HCT116 (cell line): ENCODE results near the gene PPFIA2. TPM values are rescaled to one million over a fixed set of nuclear protein-coding genes. Genes with fewer than 3 reads are reported as not detected.

ENCODE experiments used
- ATAC-seq: fragments of 200-7000 bp; cut with Tn5 transposase; 2 replicates; pipeline ENCODE4 v1.9.1; 2020; ENCODE audit warnings: mild to moderate bottlenecking, moderate library complexity
- BruUV-seq: library from RNA; stranded (reverse); fragments of 400-500 nt; replicated peaks from 2 replicates; lab custom pipeline; 2021; lab: Mats Ljungman, UMichigan
- CTCF ChIA-PET: fragments of 300-600 bp; sonication (Branson Sonifier 250); formaldehyde crosslinking; loops from one replicate; lab custom pipeline; 2021; ENCODE audit warnings: antibody characterized with exemption; lab: Charles Lee
- POLR2A ChIA-PET: fragments of 300-600, 350-600 bp; sonication (Branson Sonifier 250); formaldehyde crosslinking; loops from one replicate; lab custom pipeline; 2021; ENCODE audit warnings: antibody characterized with exemption; lab: Charles Lee
- RAD21 ChIA-PET, 2 experiments: fragments of 300-600 bp; sonication (Branson Sonifier 250); formaldehyde crosslinking; loops; one replicate each; lab custom pipeline; 2023; ENCODE audit warnings: low total read pairs in 2 of 2; ENCODE audit not compliant: uncharacterized antibody in 2 of 2, unreplicated experiment in 2 of 2, low non-redundant PET in 1 of 2; lab: Charles Lee
- DNase-seq: peaks from one replicate; pipeline ENCODE4 v3.0.0-alpha.2; 2010; ENCODE audit warnings: low read depth, low spot score
- H2AFZ ChIP-seq: fragments of 200-600 bp; shearing (Covaris generic), sonication (generic); 2 replicates; pipeline ENCODE4 v1.6.1; 2017; ENCODE audit warnings: low read depth, mixed run types, mixed read lengths, antibody characterized with exemption, low read length; ENCODE audit not compliant: poor library complexity, severe bottlenecking
- H3K27ac ChIP-seq: 2 replicates; pipeline ENCODE4 v1.5.1; 2012; ENCODE audit warnings: low read depth, low read length
- H3K27me3 ChIP-seq: fragments of 200-600 bp; sonication (generic); 2 replicates; pipeline ENCODE4 v1.6.1; 2016; ENCODE audit warnings: mixed run types, low read length, mixed read lengths; ENCODE audit not compliant: insufficient read depth
- H3K36me3 ChIP-seq, 2 experiments: fragments of 200-500 bp in 1 of 2; fragments of 200-600 bp in 1 of 2; sonication (Bioruptor generic) in 1 of 2; sonication (generic) in 1 of 2; 2 replicates each; pipeline versions ENCODE4 v1.5.1 to v1.6.1; 2014 to 2016; ENCODE audit warnings: low read length in 2 of 2, inconsistent platforms in 1 of 2, mixed read lengths in 1 of 2, mixed run types in 1 of 2; ENCODE audit not compliant: insufficient read depth in 2 of 2, control insufficient read depth in 1 of 2
- H3K4me1 ChIP-seq, 2 experiments: fragments of 200-600 bp in 1 of 2; sonication (generic) in 1 of 2; 2 replicates each; pipeline versions ENCODE4 v1.5.1 to v1.6.1; 2012 to 2017; ENCODE audit warnings: low read length in 2 of 2, inconsistent platforms in 1 of 2, mild to moderate bottlenecking in 1 of 2, mixed read lengths in 1 of 2, mixed run types in 1 of 2, moderate library complexity in 1 of 2; ENCODE audit not compliant: insufficient read depth in 2 of 2, control insufficient read depth in 1 of 2
- H3K4me2 ChIP-seq: fragments of 200-600 bp; sonication (generic); 2 replicates; pipeline ENCODE4 v1.6.1; 2017; ENCODE audit warnings: mixed run types, low read length, mixed read lengths
- H3K4me3 ChIP-seq, 2 experiments: fragments of 200-600 bp in 1 of 2; sonication (generic) in 1 of 2; replicated peaks in 1 of 2; 2 replicates each; pipeline ENCODE4 v1.5.1; 2011 to 2016; ENCODE audit warnings: low read length in 2 of 2, control low read depth in 1 of 2, low read depth in 1 of 2, mild to moderate bottlenecking in 1 of 2, mixed read lengths in 1 of 2, mixed run types in 1 of 2
- H3K79me2 ChIP-seq: fragments of 200-600 bp; sonication (generic); 2 replicates; pipeline ENCODE4 v1.6.1; 2017; ENCODE audit warnings: mild to moderate bottlenecking, mixed run types, low read length, moderate library complexity, mixed read lengths; ENCODE audit not compliant: insufficient read depth
- H3K9ac ChIP-seq: fragments of 200-600 bp; sonication (generic); 2 replicates; pipeline ENCODE4 v1.6.1; 2016; ENCODE audit warnings: low read length, mixed read lengths
- H3K9me2 ChIP-seq: fragments of 200-600 bp; sonication (generic), shearing (Covaris generic); 2 replicates; pipeline ENCODE4 v1.6.1; 2017; ENCODE audit warnings: mixed run types, mild to moderate bottlenecking, moderate library complexity; ENCODE audit not compliant: insufficient read depth
- H3K9me3 ChIP-seq, 2 experiments: fragments of 200-500 bp in 1 of 2; fragments of 200-600 bp in 1 of 2; sonication (Bioruptor generic) in 1 of 2; sonication (generic) in 1 of 2; 2 replicates each; pipeline ENCODE4 v1.6.1; 2014 to 2017; ENCODE audit warnings: low read length in 2 of 2, mixed read lengths in 2 of 2, inconsistent platforms in 1 of 2, low read depth in 1 of 2, mild to moderate bottlenecking in 1 of 2, mixed run types in 1 of 2, moderate library complexity in 1 of 2; ENCODE audit not compliant: control insufficient read depth in 1 of 2, insufficient read depth in 1 of 2
- H4K20me1 ChIP-seq: fragments of 200-600 bp; sonication (generic), shearing (Covaris generic); 2 replicates; pipeline ENCODE4 v1.6.1; 2017; ENCODE audit warnings: mixed run types, mild to moderate bottlenecking, moderate library complexity; ENCODE audit not compliant: insufficient read depth
- EZH2phosphoT487 ChIP-seq: fragments of 200-600 bp; IDR thresholded peaks from 2 replicates; pipeline ENCODE4 v1.6.1; 2018; ENCODE audit warnings: antibody characterized with exemption, borderline replicate concordance
- FOSL1 ChIP-seq: IDR thresholded peaks from 2 replicates; pipeline ENCODE4 v1.6.1; 2012; ENCODE audit warnings: low read depth
- JUND ChIP-seq: IDR thresholded peaks from 2 replicates; pipeline ENCODE4 v1.6.1; 2012
- RAD21 ChIP-seq: IDR thresholded peaks from 2 replicates; pipeline ENCODE4 v1.6.1; 2012; ENCODE audit warnings: low read depth, mild to moderate bottlenecking
- SIN3A ChIP-seq: IDR thresholded peaks from 2 replicates; pipeline ENCODE4 v1.6.1; 2012; ENCODE audit warnings: low read depth
- SRF ChIP-seq: IDR thresholded peaks from 2 replicates; pipeline ENCODE4 v1.6.1; 2012; ENCODE audit warnings: low read depth
- TCF7L2 ChIP-seq: IDR thresholded peaks from 2 replicates; pipeline ENCODE4 v1.7.0; 2011; ENCODE audit warnings: borderline replicate concordance, inconsistent platforms; ENCODE audit not compliant: insufficient read depth, insufficient read length; ENCODE audit errors: extremely low read depth
- YY1 ChIP-seq: IDR thresholded peaks from 2 replicates; pipeline ENCODE4 v1.6.1; 2011; ENCODE audit warnings: low read length, low read depth, moderate library complexity, mild to moderate bottlenecking; ENCODE audit not compliant: insufficient replicate concordance; ENCODE audit errors: extremely low read depth
- ZFX ChIP-seq: fragments of 450-650 bp; IDR thresholded peaks from 2 replicates; pipeline ENCODE4 v1.6.1; 2017
- ZNF274 ChIP-seq: fragments of 200-500 bp; sonication (Bioruptor generic); IDR thresholded peaks from 2 replicates; pipeline ENCODE4 v1.6.1; 2014; ENCODE audit warnings: mild to moderate bottlenecking, low read depth, low read length, inconsistent platforms
- intact Hi-C: fragments of 100-400 bp; cut with micrococcal nuclease; formaldehyde crosslinking; loops from 2 replicates; pipeline ENCODE4 v1.10.0; 2022
- total RNA-seq: library from RNA; stranded (reverse); gene quantifications from one replicate; pipeline ENCODE4 v1.2.1, GENCODE V29; 2021; ENCODE audit not compliant: unreplicated experiment
- TF ChIP-seq, protein P1 (sequence below): IDR thresholded peaks from 2 replicates; pipeline ENCODE4 v1.6.1; 2012
- TF ChIP-seq, protein P2 (sequence below): IDR thresholded peaks from 2 replicates; pipeline ENCODE4 v1.6.1; 2012

The PPFIA2 gene
- total RNA-seq, 1 experiment from 2014 or later: not detected

DNA sequence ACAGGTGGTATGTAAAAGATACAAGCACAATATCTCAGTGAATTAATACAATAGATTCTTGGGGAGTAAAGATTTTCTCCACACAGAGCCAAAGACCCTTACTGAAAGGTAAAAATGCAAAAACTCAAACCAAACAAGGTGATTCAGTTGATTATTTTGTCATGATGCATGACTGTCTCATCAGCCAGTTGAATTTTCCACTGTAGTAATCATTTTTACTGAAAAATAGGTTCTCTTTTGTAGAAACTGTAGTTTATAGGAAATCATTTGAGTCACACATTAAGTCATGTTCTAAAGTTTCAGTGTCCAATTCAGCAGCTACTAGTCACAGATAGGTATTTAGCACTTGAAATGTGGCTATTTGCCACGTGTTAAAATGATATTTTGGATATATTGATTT, 53.6 kb downstream of the PPFIA2 start:
- ChIA-PET RAD21 (no interaction called here), CTCF (no interaction called here), POLR2A (no interaction called here)
- no peak overlapping the region for H3K4me2 ChIP-seq
- no peaks in the 10 kb centered on the region for H3K4me1 ChIP-seq
- H3K36me3 ChIP-seq: no peaks in the 10 kb centered on the region
- H3K27me3 ChIP-seq: no peaks in the 10 kb centered on the region
- ATAC-seq (no peak), DNase-seq (no peak)
- no peak overlapping the region for H3K9ac ChIP-seq
- H3K9me3 ChIP-seq: no peaks in the 10 kb centered on the region
- H3K9me2 ChIP-seq: no peaks in the 10 kb centered on the region
- no peaks in the 10 kb centered on the region for H4K20me1 ChIP-seq
- H2AFZ ChIP-seq: no peak overlapping the region
- no peak overlapping the region for H3K4me3 ChIP-seq
- no peaks in the 10 kb centered on the region for H3K79me2 ChIP-seq
- intact Hi-C loops: no loop called here
- H3K27ac ChIP-seq: no peak overlapping the region
- TF ChIP-seq FOSL1 (no peak), JUND (no peak), ZFX (no peak), YY1 (no peak), RAD21 (no peak)
- no TSS peak for BruUV-seq

DNA sequence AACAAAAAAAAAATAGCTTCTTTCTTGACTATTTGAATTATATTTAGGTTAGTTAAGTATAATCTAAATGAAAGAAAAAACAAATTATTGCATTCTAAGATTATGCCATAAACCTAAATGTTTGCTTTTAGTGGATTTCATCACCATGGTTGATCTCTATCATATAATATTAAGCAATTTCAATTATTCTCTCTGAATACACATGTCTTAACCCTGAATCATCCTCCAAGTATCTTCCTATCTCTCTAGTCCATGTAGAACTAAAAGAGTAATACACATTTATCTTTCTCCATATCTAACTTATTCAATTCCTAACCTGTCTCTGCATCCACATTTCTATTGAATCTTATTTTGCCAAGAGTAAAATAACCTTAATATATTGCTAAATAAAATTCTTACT, 59.6 kb downstream of the PPFIA2 start:
- RAD21 ChIA-PET: no interaction called here
- Histone ChIP-seq H3K79me2 (no peaks in the 10 kb centered on the region), H3K4me1 (no peaks in the 10 kb centered on the region), H3K27me3 (no peaks in the 10 kb centered on the region), H3K9me3 (no peaks in the 10 kb centered on the region), H2AFZ (no peak overlapping the region), H3K4me2 (no peak overlapping the region), H3K4me3 (no peak overlapping the region), H4K20me1 (no peaks in the 10 kb centered on the region), H3K9ac (no peak overlapping the region), H3K27ac (no peak overlapping the region), H3K9me2 (no peaks in the 10 kb centered on the region), H3K36me3 (no peaks in the 10 kb centered on the region)
- ATAC-seq: no peak
- TF ChIP-seq, protein P1, sequence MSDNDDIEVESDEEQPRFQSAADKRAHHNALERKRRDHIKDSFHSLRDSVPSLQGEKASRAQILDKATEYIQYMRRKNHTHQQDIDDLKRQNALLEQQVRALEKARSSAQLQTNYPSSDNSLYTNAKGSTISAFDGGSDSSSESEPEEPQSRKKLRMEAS: no peak
- TF ChIP-seq ZNF274 (no peak), SIN3A (no peak), TCF7L2 (no peak), FOSL1 (no peak), EZH2phosphoT487 (no peak), SRF (no peak), RAD21 (no peak)
- TF ChIP-seq, protein P2, sequence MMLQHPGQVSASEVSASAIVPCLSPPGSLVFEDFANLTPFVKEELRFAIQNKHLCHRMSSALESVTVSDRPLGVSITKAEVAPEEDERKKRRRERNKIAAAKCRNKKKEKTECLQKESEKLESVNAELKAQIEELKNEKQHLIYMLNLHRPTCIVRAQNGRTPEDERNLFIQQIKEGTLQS: no peak
- CTCF ChIA-PET: no interaction called here
- no TSS peak for BruUV-seq
- intact Hi-C loops: no loop called here
- DNase-seq: no peak
- POLR2A ChIA-PET: no interaction called here
